CMK (cell line): Measurements from ENCODE around the gene TPSG1.
"Not testable (repeated sequence)": the region's sequence is repeated elsewhere in the genome, so short reads cannot be mapped to it uniquely, and the experiment has no call there.

ENCODE experiments used
- DNase-seq: peaks from one replicate; pipeline ENCODE4 v3.0.0-alpha.2; 2010; ENCODE audit warnings: low read depth

Gene TPSG1

GRCh38 chr16:1230471-1231212 lies 5.6 kb upstream of the TPSG1 start:
- DNase-seq = not testable (repeated sequence)

- not testable (repeated sequence) for DNase-seq
These were observed 5.0 kb upstream of the TPSG1 start, which contains the start of gene TPSB2 for GRCh38 chr16:1230084-1230470. TPSB2 (minus strand) TSS chr16:1230184; CDS start chr16:1229951, 233 bp downstream.

GRCh38 chr16:1229476-1229875 lies 4.4 kb upstream of the TPSG1 start:
- DNase-seq = not testable (repeated sequence)

- DNase-seq = not testable (repeated sequence)
These were observed 3.2 kb upstream of the TPSG1 start for GRCh38 chr16:1228227-1228626.

GRCh38 chr16:1226692-1227091 lies 1.6 kb upstream of the TPSG1 start:
- DNase-seq = not testable (repeated sequence)

GRCh38 chr16:1225728-1226311 lies 752 bp upstream of the TPSG1 start:
- not testable (repeated sequence) for DNase-seq

GRCh38 chr16:1224558-1224957 lies 510 bp downstream of the TPSG1 start:
- DNase-seq = no peak

GRCh38 chr16:1223355-1224214 lies 1.5 kb downstream of the TPSG1 start:
- peak; percentile 60 for DNase-seq

- DNase-seq = no peak
These were observed 2.3 kb downstream of the TPSG1 start for GRCh38 chr16:1222553-1223354.

GRCh38 chr16:1221628-1222552 lies 3.2 kb downstream of the TPSG1 start:
- no peak for DNase-seq

- no peak for DNase-seq
These were observed 4.0 kb downstream of the TPSG1 start for GRCh38 chr16:1220841-1221627.

- DNase-seq = no peak
These were observed 4.9 kb downstream of the TPSG1 start for GRCh38 chr16:1220098-1220728.

- DNase-seq = no peak
These were observed 6.0 kb downstream of the TPSG1 start for GRCh38 chr16:1218930-1219611.

- DNase-seq = no peak
These were observed 6.8 kb downstream of the TPSG1 start for GRCh38 chr16:1218061-1218929.

GRCh38 chr16:1217526-1217925 lies 7.5 kb downstream of the TPSG1 start:
- no peak for DNase-seq

GRCh38 chr16:1216681-1217400 lies 8.2 kb downstream of the TPSG1 start:
- no peak for DNase-seq

- no peak for DNase-seq
These were observed 8.8 kb downstream of the TPSG1 start for GRCh38 chr16:1216296-1216619.
